Effector memory CD4-positive, alpha-beta T cell (primary cell): ENCODE measurements around the gene LDHAL6A.
"Not testable (repeated sequence)": the region's sequence is repeated elsewhere in the genome, so short reads cannot be mapped to it uniquely, and the experiment has no call there.

Experiments
- DNase-seq, 3 donors: peaks; one replicate each; pipeline ENCODE4 v3.0.0-alpha.2; 2020
- H3K27ac ChIP-seq: 2 replicates; pipeline ENCODE4 v1.7.0; 2013; ENCODE audit warnings: mild to moderate bottlenecking, low read length, moderate library complexity; ENCODE audit not compliant: insufficient read depth, poor library complexity, severe bottlenecking
- H3K27me3 ChIP-seq: replicated peaks from 2 replicates; pipeline ENCODE4 v1.7.0; 2013; ENCODE audit warnings: mild to moderate bottlenecking, low read length; ENCODE audit not compliant: insufficient read depth, control insufficient read depth, poor library complexity, severe bottlenecking
- H3K36me3 ChIP-seq: 2 replicates; pipeline ENCODE4 v1.7.0; 2013; ENCODE audit warnings: mild to moderate bottlenecking, low read length, moderate library complexity; ENCODE audit not compliant: control insufficient read depth, insufficient read depth
- H3K4me1 ChIP-seq: 2 replicates; pipeline ENCODE4 v1.7.0; 2013; ENCODE audit warnings: low read length, mild to moderate bottlenecking; ENCODE audit not compliant: control insufficient read depth, insufficient read depth, poor library complexity, severe bottlenecking
- H3K4me3 ChIP-seq: 2 replicates; pipeline ENCODE4 v1.7.0; 2013; ENCODE audit warnings: low read length, low read depth, mild to moderate bottlenecking; ENCODE audit not compliant: insufficient read depth, poor library complexity, severe bottlenecking
- H3K9me3 ChIP-seq: 2 replicates; pipeline ENCODE4 v1.7.0; 2013; ENCODE audit warnings: mild to moderate bottlenecking, low read length, moderate library complexity; ENCODE audit not compliant: control insufficient read depth
- total RNA-seq, 3 donors: gene quantifications; one replicate each; lab custom pipeline; 2026; lab: John Stamatoyannopoulos, UW

LDHAL6A gene
- total RNA-seq: 0 to 0.26 (median 0) reads per million in 3 donors

DNA sequence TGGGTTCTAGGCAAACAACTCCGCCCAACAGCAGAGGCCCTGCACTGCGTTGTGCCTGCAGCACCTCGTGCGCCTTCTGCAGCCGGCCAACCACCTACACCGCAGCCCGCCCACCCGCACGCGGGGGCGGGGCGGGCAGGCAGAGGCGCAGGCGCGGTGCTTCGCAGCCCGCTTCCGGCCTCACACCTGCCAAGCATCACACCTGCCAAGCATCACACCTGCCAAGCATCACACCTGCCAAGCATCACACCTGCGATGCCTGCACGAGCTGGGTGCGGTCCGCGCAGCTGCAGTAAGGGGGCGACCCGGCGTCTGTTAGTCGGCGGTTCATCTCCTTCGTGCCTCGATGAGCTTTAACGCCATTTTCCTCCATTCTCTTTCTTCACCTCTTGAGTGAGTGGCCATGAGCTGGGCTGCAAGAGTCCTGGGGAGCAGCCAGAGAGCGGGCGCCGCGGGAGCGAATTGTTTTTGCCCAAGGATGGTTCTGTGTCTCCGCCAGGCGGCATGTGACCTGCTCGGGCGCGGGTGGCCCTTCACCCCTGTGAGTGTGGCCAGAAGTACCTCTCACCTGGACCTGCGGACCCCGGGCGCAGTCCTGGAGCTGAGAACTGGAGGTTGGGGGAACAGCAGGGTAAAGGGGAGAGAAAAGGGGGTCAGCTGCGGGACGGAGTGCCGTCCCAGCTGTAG lies at the start of gene LDHAL6A:
LDHAL6A (plus strand) TSS at position 171 of the 687 bp plus-strand sequence. CDS start 825 bp downstream, outside the sequence.
- H3K4me1 ChIP-seq: no peaks in the 10 kb centered on the region
- no peaks in the 10 kb centered on the region for H3K36me3 ChIP-seq
- no peak for DNase-seq
- no peaks in the 10 kb centered on the region for H3K27me3 ChIP-seq
- H3K27ac ChIP-seq: no peak within 1 kb of the TSS
- H3K4me3 ChIP-seq: no peak within 1 kb of the TSS
- H3K9me3 ChIP-seq: no peaks in the 10 kb centered on the region

DNA sequence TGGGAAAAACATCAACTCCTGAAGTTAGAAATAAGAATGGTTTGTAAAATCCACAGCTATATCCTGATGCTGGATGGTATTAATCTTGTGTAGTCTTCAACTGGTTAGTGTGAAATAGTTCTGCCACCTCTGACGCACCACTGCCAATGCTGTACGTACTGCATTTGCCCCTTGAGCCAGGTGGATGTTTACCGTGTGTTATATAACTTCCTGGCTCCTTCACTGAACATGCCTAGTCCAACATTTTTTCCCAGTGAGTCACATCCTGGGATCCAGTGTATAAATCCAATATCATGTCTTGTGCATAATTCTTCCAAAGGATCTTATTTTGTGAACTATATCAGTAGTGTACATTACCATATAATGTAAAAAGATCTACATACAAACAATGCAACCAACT lies 48.3 kb upstream of the LDHAL6A start:
- H3K4me3 ChIP-seq, H3K27ac ChIP-seq, DNase-seq, H3K27me3 ChIP-seq, H3K4me1 ChIP-seq, H3K9me3 ChIP-seq: not testable (repeated sequence)
- peaks cover 44% of the 10 kb centered on the region for H3K36me3 ChIP-seq

DNA sequence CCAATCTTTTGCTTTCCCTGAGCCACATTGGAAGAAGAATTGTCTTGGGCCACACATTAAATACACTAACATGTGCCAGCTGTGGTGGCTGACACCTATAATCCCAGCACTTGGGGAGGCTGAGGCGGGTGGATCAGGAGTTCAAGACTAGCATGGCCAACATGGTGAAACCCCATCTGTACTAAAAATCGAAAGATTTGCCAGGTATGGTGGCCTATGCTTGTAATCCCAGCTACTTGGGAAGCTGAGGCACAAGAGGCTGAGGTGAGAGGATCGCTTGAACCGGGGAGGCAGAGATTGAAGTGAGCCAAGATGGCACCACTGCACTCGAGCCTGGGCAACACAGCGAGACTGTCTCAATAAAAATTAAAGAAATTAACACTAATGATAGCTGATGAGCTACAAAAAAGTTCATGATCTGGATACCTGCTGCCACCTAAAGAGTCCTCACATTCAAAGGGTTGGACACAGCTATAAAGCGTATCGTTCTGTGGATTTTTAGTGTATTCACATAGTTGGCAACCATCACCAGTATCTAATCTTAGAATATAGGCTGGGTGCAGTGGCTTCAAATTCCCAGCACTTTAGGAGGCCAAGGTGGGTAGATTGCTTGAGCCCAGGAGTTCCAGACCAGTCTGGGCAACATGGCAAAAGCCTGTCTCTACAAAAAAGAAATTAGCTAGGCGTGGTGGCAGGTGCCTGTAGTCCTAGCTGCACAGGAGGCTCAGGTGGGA lies 46.9 kb upstream of the LDHAL6A start:
- peaks cover 32% of the 10 kb centered on the region for H3K36me3 ChIP-seq
- no peak overlapping the region for H3K4me3 ChIP-seq
- no peaks in the 10 kb centered on the region for H3K27me3 ChIP-seq
- no peak for DNase-seq
- H3K27ac ChIP-seq: no peak overlapping the region
- H3K4me1 ChIP-seq: no peaks in the 10 kb centered on the region
- no peaks in the 10 kb centered on the region for H3K9me3 ChIP-seq

DNA sequence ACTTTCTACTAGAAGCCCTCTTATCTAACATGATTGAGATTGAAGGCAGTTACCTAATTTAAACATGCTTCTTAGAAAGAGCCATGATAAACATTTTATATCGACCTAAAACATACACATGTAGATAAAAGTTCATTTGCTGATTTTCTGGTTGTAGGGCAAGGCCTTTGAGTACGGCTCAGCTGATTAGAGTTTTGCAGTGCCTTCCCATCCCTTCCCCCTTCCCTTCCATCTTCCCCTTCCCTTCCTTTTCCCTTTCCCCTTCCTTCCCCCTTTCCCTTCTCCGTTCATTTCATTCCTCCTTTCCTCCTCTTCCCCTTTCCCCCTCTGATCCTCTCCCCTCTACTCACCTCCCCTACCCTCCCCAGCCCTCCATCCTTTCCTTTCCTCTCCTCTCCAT lies 39.2 kb upstream of the LDHAL6A start:
- Histone ChIP-seq H3K4me3 (no peak overlapping the region), H3K27me3 (no peaks in the 10 kb centered on the region), H3K9me3 (no peaks in the 10 kb centered on the region), H3K4me1 (no peaks in the 10 kb centered on the region), H3K27ac (no peak overlapping the region), H3K36me3 (no peaks in the 10 kb centered on the region)
- no peak for DNase-seq

DNA sequence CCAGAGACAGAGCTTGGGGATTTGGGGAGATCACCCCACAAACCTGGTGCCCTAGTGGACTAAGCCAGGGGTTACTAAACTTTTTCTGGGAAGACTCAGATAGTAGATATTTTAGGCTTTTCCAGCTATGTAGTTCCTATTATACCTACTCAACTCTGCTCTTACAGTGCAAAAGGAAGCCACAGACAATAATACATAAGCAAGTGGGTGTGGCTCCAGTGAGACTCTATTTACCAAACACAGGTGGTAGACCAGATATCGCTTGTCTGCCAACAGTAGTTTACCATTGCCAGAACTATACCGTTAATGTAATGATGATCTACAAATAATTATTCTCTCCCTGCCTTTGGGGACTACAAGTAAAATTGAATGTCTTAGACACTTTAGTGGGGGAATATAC lies 36.6 kb upstream of the LDHAL6A start:
- H3K27ac ChIP-seq: no peak overlapping the region
- DNase-seq: no peak
- no peak overlapping the region for H3K4me3 ChIP-seq
- H3K27me3 ChIP-seq: no peaks in the 10 kb centered on the region
- H3K9me3 ChIP-seq: no peaks in the 10 kb centered on the region
- H3K4me1 ChIP-seq: no peaks in the 10 kb centered on the region
- no peaks in the 10 kb centered on the region for H3K36me3 ChIP-seq

DNA sequence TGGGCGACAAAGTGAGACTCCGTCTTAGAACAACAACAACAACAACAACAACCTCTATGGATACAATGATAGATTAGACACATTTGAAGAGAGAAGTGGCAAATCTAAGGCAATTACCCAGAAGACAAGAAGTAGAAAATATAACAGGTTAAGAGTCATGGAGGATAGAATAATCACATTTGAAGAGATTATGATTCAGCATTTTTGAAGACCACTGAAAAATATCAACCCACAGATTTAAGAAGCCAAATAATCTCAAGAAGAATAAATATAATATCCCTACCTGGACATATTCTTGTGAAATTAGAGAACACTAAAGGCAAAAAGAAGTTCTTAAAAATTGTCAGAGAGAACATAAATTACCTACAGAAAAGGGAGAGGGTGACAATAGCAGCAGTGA lies 35.6 kb upstream of the LDHAL6A start:
- no peaks in the 10 kb centered on the region for H3K27me3 ChIP-seq
- H3K9me3 ChIP-seq: no peaks in the 10 kb centered on the region
- no peaks in the 10 kb centered on the region for H3K4me1 ChIP-seq
- H3K4me3 ChIP-seq: no peak overlapping the region
- DNase-seq: no peak
- H3K36me3 ChIP-seq: no peaks in the 10 kb centered on the region
- no peak overlapping the region for H3K27ac ChIP-seq

DNA sequence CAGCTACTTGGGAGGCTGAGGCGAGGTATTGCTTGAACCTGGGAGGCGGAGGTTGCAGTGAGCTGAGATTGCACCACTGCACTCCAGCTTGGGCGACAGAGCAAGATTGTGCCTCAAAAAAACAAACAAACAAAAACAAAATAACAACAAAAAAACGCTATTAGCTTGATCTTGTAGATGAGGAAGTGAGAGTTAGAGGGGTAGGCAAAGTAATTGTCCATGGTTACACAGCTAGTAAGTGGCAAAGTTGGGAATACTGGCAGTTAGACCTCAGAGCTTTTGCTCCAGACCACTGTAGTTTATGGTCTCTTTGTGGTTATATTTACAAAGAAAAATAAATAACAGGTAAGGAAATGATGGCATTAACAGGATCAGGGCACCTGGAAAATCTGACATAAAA lies 28.4 kb upstream of the LDHAL6A start:
- H3K27ac ChIP-seq: no peak overlapping the region
- H3K36me3 ChIP-seq: no peaks in the 10 kb centered on the region
- no peaks in the 10 kb centered on the region for H3K4me1 ChIP-seq
- no peak for DNase-seq
- H3K9me3 ChIP-seq: no peaks in the 10 kb centered on the region
- H3K27me3 ChIP-seq: no peaks in the 10 kb centered on the region
- no peak overlapping the region for H3K4me3 ChIP-seq

DNA sequence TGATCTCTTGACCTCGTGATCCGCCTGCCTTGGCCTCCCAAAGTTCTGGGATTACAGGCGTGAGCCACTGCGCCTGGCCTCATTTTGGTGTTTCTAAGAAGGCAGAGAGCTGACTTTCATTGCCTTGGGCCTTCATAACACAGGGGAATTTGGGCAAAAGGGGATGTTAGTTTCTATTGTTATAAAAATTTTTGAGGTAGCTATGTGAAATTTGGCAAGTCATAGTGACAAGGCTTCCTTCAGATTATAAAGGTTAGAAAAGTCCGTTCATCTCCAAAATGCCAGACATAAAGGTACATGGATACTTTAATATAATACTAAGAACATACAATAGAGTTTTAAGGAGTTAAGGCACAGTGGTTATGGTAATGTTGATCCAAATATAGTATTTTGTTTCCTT lies 26.3 kb upstream of the LDHAL6A start:
- no peak for DNase-seq
- Histone ChIP-seq H3K4me1 (no peaks in the 10 kb centered on the region), H3K4me3 (no peak overlapping the region), H3K9me3 (no peaks in the 10 kb centered on the region), H3K36me3 (no peaks in the 10 kb centered on the region), H3K27me3 (no peaks in the 10 kb centered on the region), H3K27ac (no peak overlapping the region)

DNA sequence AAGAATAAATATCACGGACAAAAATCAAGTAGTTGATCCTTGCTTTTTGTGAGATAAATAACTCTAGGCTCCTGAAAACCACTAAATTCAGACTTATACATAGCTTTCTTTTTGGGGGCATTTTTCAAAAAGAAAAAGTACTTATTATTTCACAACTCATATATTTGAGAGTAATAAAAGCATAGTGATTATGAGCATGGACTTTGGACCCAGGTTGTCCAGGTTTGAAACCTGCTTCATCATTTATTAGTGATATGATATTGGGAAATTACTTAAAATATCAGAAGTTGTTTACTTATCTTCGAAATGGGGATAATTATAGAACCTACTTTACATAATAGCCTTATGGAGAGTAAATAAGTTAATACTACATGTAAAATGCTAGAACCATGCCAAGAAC lies 17.0 kb upstream of the LDHAL6A start:
- no peak overlapping the region for H3K4me3 ChIP-seq
- H3K27ac ChIP-seq: no peak overlapping the region
- H3K27me3 ChIP-seq: no peaks in the 10 kb centered on the region
- no peaks in the 10 kb centered on the region for H3K36me3 ChIP-seq
- DNase-seq: no peak
- no peaks in the 10 kb centered on the region for H3K9me3 ChIP-seq
- no peaks in the 10 kb centered on the region for H3K4me1 ChIP-seq

DNA sequence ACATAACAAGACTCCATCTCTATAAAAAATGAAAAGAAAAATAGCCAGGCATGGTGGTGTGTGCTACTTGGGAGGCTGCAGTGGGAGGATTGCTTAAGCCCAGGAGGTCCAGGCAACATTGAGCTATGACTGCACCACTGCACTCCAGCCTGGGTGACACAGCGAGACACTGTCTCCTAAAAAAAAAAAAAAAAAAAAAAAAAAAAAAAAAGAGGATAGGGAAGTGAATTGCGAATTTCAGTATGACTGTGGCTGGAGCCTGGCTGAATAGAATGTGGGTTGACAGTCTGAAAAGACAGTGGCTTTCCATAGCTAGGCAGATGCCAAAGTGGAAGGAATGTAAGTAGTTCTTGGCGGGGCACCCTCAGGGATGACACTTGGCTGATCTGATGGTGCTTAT lies 6.4 kb upstream of the LDHAL6A start:
- Histone ChIP-seq H3K27ac (no peak overlapping the region), H3K4me3 (no peak overlapping the region), H3K9me3 (no peaks in the 10 kb centered on the region), H3K4me1 (no peaks in the 10 kb centered on the region), H3K36me3 (no peaks in the 10 kb centered on the region), H3K27me3 (no peaks in the 10 kb centered on the region)
- DNase-seq: no peak
